ENCODE results near the gene PNMA8B.
A peak's percentile ranks its signal among the peaks of the same experiment; 100 is the strongest.

DNA sequence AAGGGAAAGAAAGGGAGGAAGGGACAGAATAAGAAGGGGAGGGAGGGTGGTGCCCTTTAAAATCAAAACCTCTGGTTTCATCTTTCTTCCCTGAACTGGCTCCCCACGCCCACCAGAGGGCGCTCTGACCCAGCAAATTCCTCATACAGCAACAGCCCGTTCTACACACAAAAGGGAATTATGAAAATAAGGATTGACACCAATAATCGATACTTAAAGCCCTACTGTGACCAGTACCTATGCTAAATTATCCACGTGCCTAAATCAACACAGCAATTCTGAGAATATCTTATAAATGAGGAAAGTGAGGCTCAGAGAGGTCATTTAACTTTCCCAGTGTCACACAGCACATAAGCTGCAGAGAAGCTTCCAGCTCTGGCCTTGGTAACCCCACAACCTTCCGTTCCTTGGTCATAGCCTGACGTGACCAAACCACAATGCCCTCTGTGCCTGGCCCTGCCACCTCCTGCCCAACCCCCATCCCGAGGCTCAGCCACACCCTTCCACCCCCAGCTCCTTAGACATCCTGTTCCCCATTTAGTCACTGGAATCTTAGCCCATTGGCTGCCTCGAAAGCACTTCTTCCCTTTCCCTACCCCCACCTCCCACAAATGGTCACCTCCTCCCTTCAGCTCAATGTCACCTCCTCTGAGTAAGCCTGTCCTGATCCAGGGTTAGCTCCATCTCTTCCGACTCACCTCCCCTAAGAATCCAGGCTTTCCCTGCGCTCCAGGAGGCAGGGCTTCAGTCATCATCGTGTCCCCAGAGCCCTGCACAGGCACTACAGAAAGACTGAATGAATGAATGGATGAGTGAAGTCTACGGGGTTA lies 34.2 kb upstream of the PNMA8B start:
- TF ChIP-seq, protein P1, sequence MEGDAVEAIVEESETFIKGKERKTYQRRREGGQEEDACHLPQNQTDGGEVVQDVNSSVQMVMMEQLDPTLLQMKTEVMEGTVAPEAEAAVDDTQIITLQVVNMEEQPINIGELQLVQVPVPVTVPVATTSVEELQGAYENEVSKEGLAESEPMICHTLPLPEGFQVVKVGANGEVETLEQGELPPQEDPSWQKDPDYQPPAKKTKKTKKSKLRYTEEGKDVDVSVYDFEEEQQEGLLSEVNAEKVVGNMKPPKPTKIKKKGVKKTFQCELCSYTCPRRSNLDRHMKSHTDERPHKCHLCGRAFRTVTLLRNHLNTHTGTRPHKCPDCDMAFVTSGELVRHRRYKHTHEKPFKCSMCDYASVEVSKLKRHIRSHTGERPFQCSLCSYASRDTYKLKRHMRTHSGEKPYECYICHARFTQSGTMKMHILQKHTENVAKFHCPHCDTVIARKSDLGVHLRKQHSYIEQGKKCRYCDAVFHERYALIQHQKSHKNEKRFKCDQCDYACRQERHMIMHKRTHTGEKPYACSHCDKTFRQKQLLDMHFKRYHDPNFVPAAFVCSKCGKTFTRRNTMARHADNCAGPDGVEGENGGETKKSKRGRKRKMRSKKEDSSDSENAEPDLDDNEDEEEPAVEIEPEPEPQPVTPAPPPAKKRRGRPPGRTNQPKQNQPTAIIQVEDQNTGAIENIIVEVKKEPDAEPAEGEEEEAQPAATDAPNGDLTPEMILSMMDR (IDR thresholded peaks at IDR 0.05) = peak; percentile 79 to 98 (median 92)
- no peak for TF ChIP-seq POLR2A (IDR thresholded peaks at IDR 0.05)
